ENCODE data around the gene AARS2. TPM values are rescaled to one million over a fixed set of nuclear protein-coding genes. Genes with fewer than 3 reads are reported as not detected.

The AARS2 gene
- total and polyA plus RNA-seq, 10 of the 15 experiments (the other 5 are each of a cell fraction or from before 2014, with no cell fraction given): 0.71 to 18.3 (median 12.7) TPM

GRCh38 chr6:44294832-44295791 is 18.0 kb downstream of the AARS2 start:
- Histone ChIP-seq H3K4me3 (no peak overlapping the region), H3K27ac (ENCODE audit: control insufficient read depth, insufficient read depth) (no peak overlapping the region), H3K4me1 (ENCODE audit: control insufficient read depth, insufficient read depth, low read length) (no peaks in the 10 kb centered on the region), H2AFZ (ENCODE audit: control insufficient read depth, low read depth, low read length) (no peak overlapping the region), H3K27me3 (replicated peaks in 1 of 2; ENCODE audit: control insufficient read depth in 2 of 2, insufficient read depth in 2 of 2, low read length in 1 of 2) (peaks cover 9 to 13% of the 10 kb centered on the region in 2 experiments), H3K9ac (ENCODE audit: control insufficient read depth, insufficient read depth, low read length) (no peak overlapping the region), H4K20me1 (ENCODE audit: control insufficient read depth, insufficient read depth) (no peaks in the 10 kb centered on the region), H3K36me3 (ENCODE audit: control insufficient read depth in 2 of 2, insufficient read depth in 2 of 2, low read length in 1 of 2) (no peaks in the 10 kb centered on the region), H3K79me2 (ENCODE audit: control insufficient read depth, insufficient read depth, low read length) (no peaks in the 10 kb centered on the region), H3K4me2 (ENCODE audit: control insufficient read depth, insufficient read depth) (no peak overlapping the region), H3K9me3 (replicated peaks; ENCODE audit: control insufficient read depth, insufficient read depth, low read length) (no peaks in the 10 kb centered on the region)
- ChIA-PET SMC1A (ENCODE audit: uncharacterized antibody, unreplicated experiment) (interaction anchor here (0.8 to 1.1 kb wide), 3 partner anchors 27 to 606 kb away, joined by 3 to 5 read pairs (median 3); no protein-coding TSS in a partner anchor), CTCF (interaction anchor here (0.6 to 2.4 kb wide), 8 partner anchors 10 to 175 kb away, joined by 3 to 17 read pairs (median 6); partner anchors contain the start of gene AARS2), POLR2A (interaction anchor here (0.6 kb wide), 1 partner anchor 116 kb away, joined by 3 read pairs; no protein-coding TSS in a partner anchor), RAD21 (ENCODE audit: unreplicated experiment) (interaction anchor here (0.8 kb wide), 1 partner anchor 26 kb away, joined by 3 read pairs; no protein-coding TSS in a partner anchor)
- ATAC-seq: no peak
- BruUV-seq (replicated peaks): no TSS peak
- in situ Hi-C loops (cut with MboI) (no loop called here), intact Hi-C loops (cut with micrococcal nuclease; ENCODE audit: unreplicated experiment) (no loop called here)
- 33% methylated on average over 7 of the region's 7 CpGs for WGBS (ENCODE audit: insufficient coverage, insufficient replicate concordance, low lambda C conversion rate, missing lambda C conversion rate)
- FAIRE-seq: no peak
- DNase-seq (ENCODE audit: low read depth, low spot score): no peak
- TF ChIP-seq POLR2AphosphoS2 (IDR thresholded peaks at IDR 0.05; ENCODE audit: low read depth, low read length) (no peak), WRNIP1 (IDR thresholded peaks at IDR 0.05; ENCODE audit: borderline replicate concordance, low read depth, low read length) (no peak), TCF12 (IDR thresholded peaks at IDR 0.05; ENCODE audit: low read depth, low read length) (no peak), KDM1A (IDR thresholded peaks at IDR 0.05; ENCODE audit: borderline replicate concordance) (no peak), KLF5 (IDR thresholded peaks at IDR 0.05; ENCODE audit: partially characterized antibody) (no peak), EZH2 (IDR thresholded peaks at IDR 0.05; ENCODE audit: borderline replicate concordance, control insufficient read depth, low read depth, low read length) (no peak), EGR1 (IDR thresholded peaks at IDR 0.05; ENCODE audit: borderline replicate concordance in 1 of 2, low read depth in 2 of 2, low read length in 2 of 2) (no peak), RFX5 (IDR thresholded peaks at IDR 0.05; ENCODE audit: low read depth, low read length) (no peak), ZNF24 (IDR thresholded peaks at IDR 0.05) (no peak), KAT2A (conservative IDR thresholded peaks at IDR 0.05; ENCODE audit: control insufficient read depth, low read depth, low read length) (no peak), EP300 (IDR thresholded peaks at IDR 0.05; ENCODE audit: borderline replicate concordance in 1 of 2, control insufficient read depth in 1 of 2, low read depth in 2 of 2, low read length in 2 of 2) (no peak)
